HepG2 (cell line): Measurements from ENCODE around the gene ZFPM1. TPM values are rescaled to one million over a fixed set of nuclear protein-coding genes. Genes with fewer than 3 reads are reported as not detected.

Source experiments
- ATAC-seq: fragments of 200-7000 bp; cut with Tn5 transposase; 3 replicates; pipeline ENCODE4 v1.9.1; 2020; ENCODE audit warnings: mild to moderate bottlenecking, moderate library complexity
- BruUV-seq: library from RNA; stranded (reverse); fragments of 400-500 nt; replicated peaks from 2 replicates; lab custom pipeline; 2021; lab: Mats Ljungman, UMichigan
- CTCF ChIA-PET: fragments of 300-600 bp; formaldehyde crosslinking; extraction: SDS; loops from one replicate; lab custom pipeline; 2021; ENCODE audit warnings: low total read pairs, inconsistent platforms, low intra/inter-chr PET ratio; lab: Yijun Ruan, JAX
- POLR2A ChIA-PET: fragments of 350-600 bp; sonication (Branson Sonifier 250); formaldehyde crosslinking; loops from one replicate; lab custom pipeline; 2020; ENCODE audit warnings: antibody characterized with exemption, inconsistent platforms; lab: Yijun Ruan, JAX
- DNase-seq: peaks from one replicate; pipeline ENCODE4 v3.0.0-alpha.2; 2015; ENCODE audit warnings: low spot score
- FAIRE-seq: peaks from 3 replicates; lab custom pipeline; 2011; peaks lifted over from hg19 to GRCh38; lab: Jason Lieb, UNC
- H2AFZ ChIP-seq: one replicate; pipeline ENCODE4 v1.6.1; 2011; ENCODE audit warnings: low read length, inconsistent platforms
- H3K27ac ChIP-seq: fragments of 300-600 bp; 3 replicates; pipeline ENCODE4 v1.8.0; 2011; ENCODE audit warnings: mixed run types, mild to moderate bottlenecking, mixed read lengths, low read length, inconsistent platforms; ENCODE audit not compliant: insufficient read depth; ENCODE audit errors: extremely low read length
- H3K27me3 ChIP-seq, 2 experiments: fragments of 200-600 bp in 1 of 2; 2 replicates in 1 of 2; 3 replicates in 1 of 2; pipeline versions ENCODE4 v1.6.0 to v1.8.0; 2011; ENCODE audit warnings: low read length in 2 of 2, mild to moderate bottlenecking in 2 of 2, moderate library complexity in 2 of 2, inconsistent platforms in 1 of 2; ENCODE audit not compliant: insufficient read depth in 2 of 2, control insufficient read depth in 1 of 2
- H3K36me3 ChIP-seq, 2 experiments: fragments of 200-600 bp in 1 of 2; replicated peaks in 1 of 2; 2 replicates in 1 of 2; 3 replicates in 1 of 2; pipeline versions ENCODE4 v1.5.1 to v1.8.0; 2011; ENCODE audit warnings: low read length in 2 of 2, inconsistent platforms in 1 of 2; ENCODE audit not compliant: insufficient read depth in 2 of 2, control insufficient read depth in 1 of 2
- H3K4me1 ChIP-seq: 2 replicates; pipeline ENCODE4 v1.5.1; 2012; ENCODE audit warnings: low read length, inconsistent platforms; ENCODE audit not compliant: insufficient read depth
- H3K4me2 ChIP-seq: 2 replicates; pipeline ENCODE4 v1.6.0; 2011; ENCODE audit warnings: low read depth, low read length, inconsistent platforms
- H3K4me3 ChIP-seq, 3 experiments: fragments of 200-600 bp in 1 of 3; sonication (generic), shearing (Covaris generic) in 1 of 3; replicated peaks in 1 of 3; 2 replicates each; pipeline ENCODE4 v1.5.1; 2011 to 2016; ENCODE audit warnings: low read length in 3 of 3, inconsistent platforms in 2 of 3, low read depth in 2 of 3, mild to moderate bottlenecking in 2 of 3, control low read depth in 1 of 3, mixed read lengths in 1 of 3; ENCODE audit not compliant: insufficient read depth in 1 of 3
- H3K79me2 ChIP-seq: one replicate; pipeline ENCODE4 v1.6.1; 2011; ENCODE audit warnings: low read length, inconsistent platforms; ENCODE audit not compliant: insufficient read depth
- H3K9ac ChIP-seq: 2 replicates; pipeline ENCODE4 v1.6.0; 2011; ENCODE audit warnings: mild to moderate bottlenecking, low read depth, low read length, inconsistent platforms; ENCODE audit not compliant: insufficient read depth
- H3K9me3 ChIP-seq: 2 replicates; pipeline ENCODE4 v1.5.1; 2012; ENCODE audit warnings: mild to moderate bottlenecking, low read length
- H4K20me1 ChIP-seq: 2 replicates; pipeline ENCODE4 v1.6.0; 2011; ENCODE audit warnings: inconsistent platforms, mild to moderate bottlenecking, low read length, moderate library complexity; ENCODE audit not compliant: insufficient read depth
- FOXJ3 ChIP-seq: sonication (generic); formaldehyde crosslinking; IDR thresholded peaks from 2 replicates; pipeline ENCODE4 v1.4.0; 2020; ENCODE audit warnings: missing genetic modification reagents, mild to moderate bottlenecking, borderline replicate concordance
- KLF13 ChIP-seq: sonication (generic); formaldehyde crosslinking; IDR thresholded peaks from 2 replicates; pipeline ENCODE4 v1.4.0; 2020; ENCODE audit warnings: mild to moderate bottlenecking, missing genetic modification reagents
- ZFP36 ChIP-seq: fragments of 150-350 bp; IDR thresholded peaks from 2 replicates; pipeline ENCODE4 v1.6.1; 2018; ENCODE audit warnings: borderline replicate concordance, low read length, low read depth; ENCODE audit not compliant: partially characterized antibody
- ZNF225 ChIP-seq: sonication (generic); formaldehyde crosslinking; IDR thresholded peaks from 2 replicates; pipeline ENCODE4 v1.4.0; 2020; ENCODE audit warnings: mild to moderate bottlenecking, missing genetic modification reagents
- ZSCAN22 ChIP-seq: sonication (generic); formaldehyde crosslinking; IDR thresholded peaks from 2 replicates; pipeline ENCODE4 v1.4.0; 2020; ENCODE audit warnings: mild to moderate bottlenecking, missing genetic modification reagents
- WGBS: methylation state at CpG from one replicate; pipeline ENCODE4 v1.1.6; 2017; ENCODE audit warnings: low lambda C conversion rate; 5-methylcytosine and 5-hydroxymethylcytosine counted together
- in situ Hi-C: cut with HindIII; loops from 2 replicates; pipeline ENCODE4 v1.10.0; 2017; ENCODE audit warnings: low pct_unique_long_range_greater_than_20kb; ENCODE audit not compliant: extremely low pct_ligation_motif_present
- intact Hi-C: fragments of 100-400 bp; cut with micrococcal nuclease; formaldehyde crosslinking; loops from one replicate; pipeline ENCODE4 v1.10.0; 2022; ENCODE audit not compliant: unreplicated experiment
- polyA plus RNA-seq, 8 experiments: library from polyadenylated mRNA; depleted of rRNA in 3 of 8; stranded (reverse) in 7 of 8; unstranded in 1 of 8; fragments of >200 nt; fragmentation: Illumina TruSeq in 4 of 8; extraction: Trizol in 4 of 8; gene quantifications; 2 replicates each; pipeline versions ENCODE4 v1.2.1 to v1.2.3, GENCODE V29; 2011 to 2016; ENCODE audit warnings: low read depth in 4 of 8, missing spikeins in 1 of 8, mixed read lengths in 1 of 8; ENCODE audit not compliant: insufficient read depth in 1 of 8
- total RNA-seq, 5 experiments: library from RNA; depleted of rRNA; stranded (reverse); fragments of >200 nt; fragmentation: Illumina TruSeq; extraction: Trizol; gene quantifications; 2 replicates each; pipeline ENCODE4 v1.2.3, GENCODE V29; 2016; ENCODE audit warnings: low read depth in 1 of 5
- TF ChIP-seq, protein P1 (sequence below): sonication (generic); formaldehyde crosslinking; IDR thresholded peaks from 2 replicates; pipeline ENCODE4 v1.4.0; 2020; ENCODE audit warnings: missing genetic modification reagents

Gene ZFPM1
- total and polyA plus RNA-seq, 2 of the 13 experiments (the other 11 are each of a cell fraction or from before 2014, with no cell fraction given) = 1.3 to 3.8 TPM

GRCh38 chr16:88439016-88439415 is 14.1 kb upstream of the ZFPM1 start (continued):
- TF ChIP-seq, protein P1, sequence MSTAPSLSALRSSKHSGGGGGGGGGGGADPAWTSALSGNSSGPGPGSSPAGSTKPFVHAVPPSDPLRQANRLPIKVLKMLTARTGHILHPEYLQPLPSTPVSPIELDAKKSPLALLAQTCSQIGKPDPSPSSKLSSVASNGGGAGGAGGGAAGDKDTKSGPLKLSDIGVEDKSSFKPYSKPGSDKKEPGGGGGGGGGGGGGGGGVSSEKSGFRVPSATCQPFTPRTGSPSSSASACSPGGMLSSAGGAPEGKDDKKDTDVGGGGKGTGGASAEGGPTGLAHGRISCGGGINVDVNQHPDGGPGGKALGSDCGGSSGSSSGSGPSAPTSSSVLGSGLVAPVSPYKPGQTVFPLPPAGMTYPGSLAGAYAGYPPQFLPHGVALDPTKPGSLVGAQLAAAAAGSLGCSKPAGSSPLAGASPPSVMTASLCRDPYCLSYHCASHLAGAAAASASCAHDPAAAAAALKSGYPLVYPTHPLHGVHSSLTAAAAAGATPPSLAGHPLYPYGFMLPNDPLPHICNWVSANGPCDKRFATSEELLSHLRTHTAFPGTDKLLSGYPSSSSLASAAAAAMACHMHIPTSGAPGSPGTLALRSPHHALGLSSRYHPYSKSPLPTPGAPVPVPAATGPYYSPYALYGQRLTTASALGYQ = no peak

DNA sequence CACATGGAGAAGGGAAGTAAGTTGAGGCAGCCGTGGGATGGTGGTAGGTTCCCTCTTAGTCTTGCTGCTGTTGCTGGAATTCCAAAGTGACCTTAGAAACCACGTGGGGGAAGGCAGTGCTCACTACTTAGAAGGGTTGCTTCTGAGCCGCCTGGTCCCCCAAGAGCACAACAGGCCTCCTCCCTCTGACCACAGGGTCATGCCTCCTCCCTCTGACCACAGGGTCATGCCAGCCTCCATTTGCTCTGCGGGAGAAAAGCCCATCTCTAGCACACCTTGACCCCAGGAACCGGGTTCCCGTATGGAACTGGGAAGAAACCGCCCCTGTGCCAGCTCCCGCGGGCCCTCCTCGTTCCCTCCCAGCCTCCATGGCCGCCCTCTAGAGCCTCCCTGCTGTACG is 13.4 kb upstream of the ZFPM1 start:
- in situ Hi-C loops = loop anchor here (10.0 kb wide), 1 partner anchor 245 kb away; no protein-coding TSS in a partner anchor
- DNase-seq = no peak
- Histone ChIP-seq H3K36me3 (no peaks in the 10 kb centered on the region), H2AFZ (no peak overlapping the region)
- ChIA-PET POLR2A (no interaction called here), CTCF (no interaction called here)
- peak; percentile 98 for TF ChIP-seq ZSCAN22 (CRISPR knock-in tag)
- TF ChIP-seq KLF13 (CRISPR knock-in tag) = no peak
- TF ChIP-seq ZFP36 = peak; percentile 76
- TF ChIP-seq, all 625 proteins: peak for 2
- Histone ChIP-seq H3K4me2 (no peak overlapping the region), H3K4me1 (peaks cover 16% of the 10 kb centered on the region), H3K4me3 (no peak overlapping the region), H4K20me1 (peaks cover 8% of the 10 kb centered on the region; the same call in 1 of the 2 replicates), H3K27me3 (peaks cover 50 to 93% of the 10 kb centered on the region in 2 experiments), H3K9me3 (no peaks in the 10 kb centered on the region), H3K27ac (no peak overlapping the region), H3K79me2 (no peaks in the 10 kb centered on the region), H3K9ac (no peak overlapping the region)
- intact Hi-C loops = no loop called here
- FAIRE-seq = no peak
- WGBS = 11% methylated on average over 12 of the region's 12 CpGs
- no peak for ATAC-seq
- no TSS peak for BruUV-seq

DNA sequence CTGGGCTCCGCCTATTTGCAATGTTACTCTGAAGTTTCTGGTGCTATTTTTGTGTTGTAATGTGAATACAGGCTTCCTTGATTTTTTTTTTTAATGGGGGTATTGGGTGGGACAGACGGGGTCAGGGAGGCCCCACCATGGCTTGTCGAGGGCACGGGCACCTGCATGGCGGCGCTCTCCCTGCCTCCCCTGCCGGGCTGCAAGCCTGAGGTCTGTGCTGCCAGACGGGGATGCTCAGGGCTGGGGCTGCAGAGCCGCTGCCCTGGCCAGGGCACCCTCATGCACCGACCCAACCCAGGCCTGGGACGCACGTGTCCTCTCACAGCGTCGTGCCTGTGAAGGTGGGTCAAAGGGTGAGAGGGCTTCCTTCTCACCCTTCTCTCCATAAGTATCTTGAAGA is 13.0 kb upstream of the ZFPM1 start:
- no peak overlapping the region for H3K9ac ChIP-seq
- no peaks in the 10 kb centered on the region for H3K79me2 ChIP-seq
- FAIRE-seq (no peak), ATAC-seq (no peak), DNase-seq (no peak)
- no peak overlapping the region for H2AFZ ChIP-seq
- intact Hi-C loops = no loop called here
- H3K4me2 ChIP-seq = no peak overlapping the region
- in situ Hi-C loops = no loop called here
- WGBS = 52% methylated on average over 8 of the region's 14 CpGs
- no peaks in the 10 kb centered on the region for H3K9me3 ChIP-seq
- ChIA-PET CTCF (no interaction called here), POLR2A (no interaction called here)
- no peak overlapping the region for H3K4me3 ChIP-seq
- peaks cover 16% of the 10 kb centered on the region for H3K4me1 ChIP-seq
- H3K27me3 ChIP-seq = peaks cover 49 to 93% of the 10 kb centered on the region in 2 experiments
- BruUV-seq = no TSS peak
- no peak overlapping the region for H3K27ac ChIP-seq
- no peak for TF ChIP-seq FOXJ3
- TF ChIP-seq ZNF225 (CRISPR knock-in tag) = peak; percentile 15; the same call in 1 of the 2 replicates
- TF ChIP-seq, all 625 proteins: peak for 1
- no peaks in the 10 kb centered on the region for H3K36me3 ChIP-seq
- peaks cover 8% of the 10 kb centered on the region; the same call in 1 of the 2 replicates for H4K20me1 ChIP-seq
